Glutamatergic neuron (in vitro differentiated cells): ENCODE measurements around the gene METTL8. TPM values are rescaled to one million over a fixed set of nuclear protein-coding genes. Genes with fewer than 3 reads are reported as not detected.

Experiments
- DNase-seq: peaks from one replicate; pipeline ENCODE4 v3.0.0; 2022
- H3K27ac Mint-ChIP-seq: one replicate; pipeline ENCODE4 v1.8.0; 2020; ENCODE audit warnings: mild to moderate bottlenecking, mixed read lengths, inconsistent platforms; ENCODE audit not compliant: unreplicated experiment
- H3K27me3 Mint-ChIP-seq: one replicate; pipeline ENCODE4 v1.8.0; 2020; ENCODE audit warnings: mild to moderate bottlenecking, moderate library complexity, mixed read lengths, inconsistent platforms; ENCODE audit not compliant: unreplicated experiment
- H3K36me3 Mint-ChIP-seq: one replicate; pipeline ENCODE4 v1.8.0; 2020; ENCODE audit warnings: mild to moderate bottlenecking, mixed read lengths, inconsistent platforms; ENCODE audit not compliant: unreplicated experiment
- H3K4me1 Mint-ChIP-seq: one replicate; pipeline ENCODE4 v1.8.0; 2020; ENCODE audit warnings: mild to moderate bottlenecking, low read depth, mixed read lengths, inconsistent platforms; ENCODE audit not compliant: unreplicated experiment
- H3K4me3 Mint-ChIP-seq: one replicate; pipeline ENCODE4 v1.8.0; 2020; ENCODE audit warnings: mild to moderate bottlenecking, mixed read lengths, inconsistent platforms; ENCODE audit not compliant: unreplicated experiment
- H3K9me3 Mint-ChIP-seq: one replicate; pipeline ENCODE4 v1.8.0; 2020; ENCODE audit warnings: mild to moderate bottlenecking, moderate library complexity, mixed read lengths, inconsistent platforms; ENCODE audit not compliant: unreplicated experiment
- total RNA-seq: library from RNA; stranded (reverse); fragmentation: NEBNext Ultra II Directional; extraction: Animal tissue kit (Norgen Biotek cat#: 25700); gene quantifications from one replicate; pipeline ENCODE4 v1.2.1, GENCODE V29; 2021; ENCODE audit not compliant: unreplicated experiment
- TF ChIP-seq, protein P1 (sequence below): fragments of 200-600 bp; sonication (generic); IDR thresholded peaks from one replicate; pipeline ENCODE4 v1.5.0; 2021; ENCODE audit not compliant: partially characterized antibody, unreplicated experiment

Gene METTL8
- total RNA-seq, 1 donor from 2014 or later, result 10.9 TPM

DNA sequence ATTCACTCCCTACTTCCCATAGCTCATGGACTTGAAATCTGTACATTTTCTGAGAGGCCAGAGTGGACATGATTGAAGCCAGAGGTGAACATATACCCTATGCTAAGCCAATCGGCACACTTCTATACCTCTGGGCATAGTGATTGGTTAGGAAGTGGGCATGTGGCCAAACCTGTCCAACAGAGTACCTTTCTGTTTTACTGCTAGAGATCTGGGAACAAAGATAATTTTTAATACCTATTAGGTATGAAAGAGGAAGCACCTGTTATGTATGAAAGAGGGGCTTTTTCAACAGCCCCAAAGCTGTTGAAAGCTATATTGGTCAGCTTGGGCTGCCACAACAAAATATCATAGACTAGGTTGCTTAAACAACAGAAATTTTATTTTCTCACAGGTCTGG is 27.7 kb downstream of the METTL8 start:
- TF ChIP-seq, protein P1, sequence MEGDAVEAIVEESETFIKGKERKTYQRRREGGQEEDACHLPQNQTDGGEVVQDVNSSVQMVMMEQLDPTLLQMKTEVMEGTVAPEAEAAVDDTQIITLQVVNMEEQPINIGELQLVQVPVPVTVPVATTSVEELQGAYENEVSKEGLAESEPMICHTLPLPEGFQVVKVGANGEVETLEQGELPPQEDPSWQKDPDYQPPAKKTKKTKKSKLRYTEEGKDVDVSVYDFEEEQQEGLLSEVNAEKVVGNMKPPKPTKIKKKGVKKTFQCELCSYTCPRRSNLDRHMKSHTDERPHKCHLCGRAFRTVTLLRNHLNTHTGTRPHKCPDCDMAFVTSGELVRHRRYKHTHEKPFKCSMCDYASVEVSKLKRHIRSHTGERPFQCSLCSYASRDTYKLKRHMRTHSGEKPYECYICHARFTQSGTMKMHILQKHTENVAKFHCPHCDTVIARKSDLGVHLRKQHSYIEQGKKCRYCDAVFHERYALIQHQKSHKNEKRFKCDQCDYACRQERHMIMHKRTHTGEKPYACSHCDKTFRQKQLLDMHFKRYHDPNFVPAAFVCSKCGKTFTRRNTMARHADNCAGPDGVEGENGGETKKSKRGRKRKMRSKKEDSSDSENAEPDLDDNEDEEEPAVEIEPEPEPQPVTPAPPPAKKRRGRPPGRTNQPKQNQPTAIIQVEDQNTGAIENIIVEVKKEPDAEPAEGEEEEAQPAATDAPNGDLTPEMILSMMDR, result no peak
- Mint-ChIP-seq H3K36me3 (peaks cover 5% of the 10 kb centered on the region), H3K4me1 (peaks cover 4% of the 10 kb centered on the region)

DNA sequence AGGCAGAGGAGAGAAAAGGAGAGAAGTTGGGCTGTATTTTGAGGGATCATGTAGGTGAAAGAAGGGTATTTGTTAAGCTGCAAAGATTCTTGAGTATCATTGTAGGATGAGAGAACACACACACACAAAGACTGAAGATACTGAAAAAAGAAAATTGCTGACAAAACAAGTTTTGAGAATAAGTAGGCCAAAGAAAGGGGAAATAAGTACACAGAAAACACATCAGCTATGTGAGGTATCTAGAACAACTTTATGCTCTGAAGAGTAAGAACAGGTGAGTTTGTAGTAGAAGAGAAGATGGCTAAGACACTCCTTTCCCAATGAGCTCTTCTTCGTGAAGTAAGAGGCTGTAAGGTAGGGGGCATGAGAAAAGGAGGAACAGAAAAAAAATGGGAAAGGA is 28.2 kb downstream of the METTL8 start:
- Mint-ChIP-seq H3K4me3 (no peak overlapping the region), H3K27ac (no peak overlapping the region)

More for the DNA sequence above, 27.7 kb downstream of the METTL8 start:
- no peak overlapping the region for H3K4me3 Mint-ChIP-seq
- peaks cover 2% of the 10 kb centered on the region for H3K27me3 Mint-ChIP-seq
- H3K27ac Mint-ChIP-seq, result no peak overlapping the region
- no peaks in the 10 kb centered on the region for H3K9me3 Mint-ChIP-seq
- DNase-seq, result no peak

DNA sequence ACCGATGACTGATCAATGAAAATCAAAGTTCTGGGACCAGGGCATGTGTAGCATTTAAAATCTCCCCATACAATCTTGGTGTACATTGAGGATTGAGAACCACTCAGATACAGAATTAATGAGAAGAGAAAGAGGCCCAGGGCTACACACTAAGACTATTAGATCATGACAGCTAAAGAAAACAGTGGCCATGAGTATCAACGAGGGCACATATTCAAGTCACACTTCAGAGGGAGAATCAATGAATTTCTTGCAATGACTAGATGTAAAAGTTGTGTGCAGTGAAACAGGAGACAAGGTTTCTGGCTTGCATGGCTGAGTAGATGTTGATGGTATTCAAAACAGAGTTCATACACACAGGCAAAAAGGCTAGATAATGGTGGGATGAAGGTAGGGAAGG is 29.1 kb downstream of the METTL8 start:
- H3K9me3 Mint-ChIP-seq, result no peaks in the 10 kb centered on the region
- TF ChIP-seq, protein P1, result no peak
- H3K27ac Mint-ChIP-seq, result no peak overlapping the region
- H3K36me3 Mint-ChIP-seq, result peaks cover 5% of the 10 kb centered on the region
- no peak for DNase-seq
- H3K27me3 Mint-ChIP-seq, result peaks cover 2% of the 10 kb centered on the region
- H3K4me1 Mint-ChIP-seq, result peaks cover 9% of the 10 kb centered on the region
- H3K4me3 Mint-ChIP-seq, result no peak overlapping the region

More for the DNA sequence above, 28.2 kb downstream of the METTL8 start:
- Mint-ChIP-seq H3K4me1 (peaks cover 6% of the 10 kb centered on the region), H3K27me3 (peaks cover 2% of the 10 kb centered on the region), H3K36me3 (peaks cover 5% of the 10 kb centered on the region), H3K9me3 (no peaks in the 10 kb centered on the region)
- DNase-seq, result no peak
- TF ChIP-seq, protein P1, result no peak

DNA sequence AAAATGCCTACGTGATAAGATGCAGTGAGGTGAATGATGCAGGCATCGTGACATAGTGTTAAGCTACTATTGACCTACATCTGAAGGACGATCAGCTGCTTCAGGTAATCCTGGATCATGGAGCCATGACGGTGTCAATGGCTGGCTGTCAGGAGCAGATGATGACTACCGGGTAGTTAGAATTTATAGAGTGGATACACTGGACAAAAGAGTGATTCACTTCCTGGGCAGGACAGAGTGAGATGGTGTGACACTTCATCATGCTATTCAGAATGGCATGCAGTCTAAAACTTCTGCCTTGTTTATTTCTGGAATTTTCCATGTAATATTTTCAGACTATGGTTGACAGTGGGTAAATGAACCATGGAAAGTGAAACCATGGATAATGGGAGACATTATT is 29.5 kb downstream of the METTL8 start:
- Mint-ChIP-seq H3K27me3 (peaks cover 2% of the 10 kb centered on the region), H3K4me1 (peaks cover 9% of the 10 kb centered on the region), H3K4me3 (no peak overlapping the region), H3K9me3 (no peaks in the 10 kb centered on the region), H3K36me3 (peaks cover 5% of the 10 kb centered on the region), H3K27ac (no peak overlapping the region)
- TF ChIP-seq, protein P1, result no peak
- no peak for DNase-seq

DNA sequence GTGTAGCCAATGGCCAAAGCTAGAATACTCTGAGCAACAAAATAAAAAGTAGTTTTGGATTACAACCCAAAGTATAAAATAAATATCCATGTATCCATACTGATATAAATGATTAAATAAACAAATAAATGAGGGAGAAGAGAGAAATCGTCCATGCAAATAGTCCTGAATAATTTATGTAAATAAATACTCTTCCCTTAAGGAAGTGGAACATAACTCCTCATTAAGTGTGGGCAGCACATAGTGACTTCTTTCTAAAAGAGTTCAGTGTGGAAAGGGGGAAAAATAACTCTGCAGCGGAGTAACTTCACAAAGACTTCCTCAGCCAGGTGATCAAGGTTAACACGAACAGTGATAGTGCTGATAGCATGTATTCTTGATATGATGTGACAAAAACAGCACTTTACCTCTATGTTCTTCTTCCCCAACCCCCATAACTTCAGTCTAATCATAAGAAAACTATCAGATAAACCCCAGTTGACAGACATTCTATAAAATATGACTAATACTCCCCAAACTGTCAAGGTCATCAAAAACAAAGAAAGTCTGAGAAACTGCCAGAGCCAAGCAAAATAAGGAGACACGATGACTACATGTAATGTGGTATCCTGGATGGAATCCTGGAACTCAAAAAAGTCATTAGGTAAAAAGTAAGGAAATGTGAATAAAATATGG is 30.7 kb downstream of the METTL8 start:
- peaks cover 5% of the 10 kb centered on the region for H3K36me3 Mint-ChIP-seq
- H3K4me1 Mint-ChIP-seq, result peaks cover 9% of the 10 kb centered on the region
- H3K9me3 Mint-ChIP-seq, result no peaks in the 10 kb centered on the region
- TF ChIP-seq, protein P1, result no peak
- no peak overlapping the region for H3K27ac Mint-ChIP-seq
- no peak for DNase-seq
- peaks cover 2% of the 10 kb centered on the region for H3K27me3 Mint-ChIP-seq
- H3K4me3 Mint-ChIP-seq, result no peak overlapping the region
